CD4-positive, alpha-beta T cell (primary cell): ENCODE data around the gene TNP2. TPM values are rescaled to one million over a fixed set of nuclear protein-coding genes. Genes with fewer than 3 reads are reported as not detected.

Experiments used
- ATAC-seq: fragments of 200-7000 bp; cut with Tn5 transposase; one replicate; pipeline ENCODE4 v1.10.0; 2022; ENCODE audit warnings: mild to moderate bottlenecking; ENCODE audit not compliant: poor library complexity
- CTCF ChIA-PET: fragments of 350-600 bp; sonication (Branson Sonifier 250); formaldehyde crosslinking; loops from one replicate; lab custom pipeline; 2021; ENCODE audit warnings: antibody characterized with exemption, inconsistent platforms; lab: Charles Lee
- POLR2A ChIA-PET: fragments of 350-600 bp; sonication (Branson Sonifier 250); formaldehyde crosslinking; loops from one replicate; lab custom pipeline; 2021; ENCODE audit warnings: antibody characterized with exemption, inconsistent platforms; lab: Charles Lee
- DNase-seq, 14 experiments: peaks; one replicate each; pipeline ENCODE4 v3.0.0-alpha.2; 2013 to 2020; ENCODE audit warnings: mixed read lengths in 2 of 14
- H3K27ac ChIP-seq, 2 donors: one replicate each; pipeline versions ENCODE4 v1.5.1 to v1.7.0; 2013; ENCODE audit warnings: low read length in 2 of 2, low read depth in 1 of 2, mild to moderate bottlenecking in 1 of 2
- H3K27me3 ChIP-seq, 2 experiments: 1 replicate in 1 of 2; 2 replicates in 1 of 2; pipeline versions ENCODE4 v1.6.1 to v1.7.0; 2013; ENCODE audit warnings: low read length in 2 of 2, control low read depth in 1 of 2, mild to moderate bottlenecking in 1 of 2, moderate library complexity in 1 of 2; ENCODE audit not compliant: insufficient read depth in 2 of 2, control insufficient read depth in 1 of 2
- H3K36me3 ChIP-seq: one replicate; pipeline ENCODE4 v1.6.1; 2013; ENCODE audit warnings: low read length, control low read depth; ENCODE audit not compliant: insufficient read depth
- H3K4me1 ChIP-seq: one replicate; pipeline ENCODE4 v1.6.1; 2013; ENCODE audit warnings: low read length, control low read depth; ENCODE audit not compliant: insufficient read depth
- H3K4me3 ChIP-seq: one replicate; pipeline ENCODE4 v1.5.1; 2013; ENCODE audit warnings: mild to moderate bottlenecking, low read length, moderate library complexity
- H3K9me3 ChIP-seq, 2 experiments: 1 replicate in 1 of 2; 2 replicates in 1 of 2; pipeline versions ENCODE4 v1.6.1 to v1.7.0; 2013; ENCODE audit warnings: low read length in 2 of 2, mild to moderate bottlenecking in 2 of 2, control low read depth in 1 of 2, moderate library complexity in 1 of 2; ENCODE audit not compliant: control insufficient read depth in 1 of 2, insufficient read depth in 1 of 2
- H3K27ac Mint-ChIP-seq: one replicate; pipeline ENCODE4 v1.8.0; 2020; ENCODE audit warnings: mixed read lengths
- H3K27me3 Mint-ChIP-seq: one replicate; pipeline ENCODE4 v1.8.0; 2021; ENCODE audit warnings: mixed read lengths
- H3K36me3 Mint-ChIP-seq: one replicate; pipeline ENCODE4 v1.8.0; 2021; ENCODE audit warnings: low read depth, mixed read lengths
- H3K4me1 Mint-ChIP-seq: one replicate; pipeline ENCODE4 v1.8.0; 2021; ENCODE audit warnings: low read depth, mixed read lengths
- H3K4me3 Mint-ChIP-seq: one replicate; pipeline ENCODE4 v1.8.0; 2020; ENCODE audit warnings: mild to moderate bottlenecking, mixed read lengths
- H3K9me3 Mint-ChIP-seq: one replicate; pipeline ENCODE4 v1.8.0; 2020; ENCODE audit warnings: mixed read lengths
- intact Hi-C, 2 experiments: fragments of 100-400 bp; cut with DNase I in 1 of 2; cut with micrococcal nuclease in 1 of 2; formaldehyde crosslinking; loops; one replicate each; pipeline versions ENCODE4 v1.15.1 to v1.9.0; 2023 to 2025; cut with DNase I, micrococcal nuclease
- total RNA-seq, 174 experiments: library from RNA in 2 of 174; stranded (reverse) in 2 of 174; gene quantifications; one replicate each; pipeline ENCODE4 v1.2.3 and lab custom pipeline; 2021 to 2026
- TF ChIP-seq, protein P1 (sequence below): fragments of 200-600 bp; IDR thresholded peaks from one replicate; pipeline ENCODE4 v1.8.0; 2022; ENCODE audit warnings: antibody characterized with exemption, mild to moderate bottlenecking

The TNP2 gene
- total RNA-seq, 2 experiments from 2014 or later = not detected

- no peak for ATAC-seq
- Mint-ChIP-seq H3K4me3 (no peak overlapping the region), H3K9me3 (no peaks in the 10 kb centered on the region), H3K27ac (no peak overlapping the region), H3K4me1 (peaks cover 13% of the 10 kb centered on the region), H3K36me3 (no peaks in the 10 kb centered on the region), H3K27me3 (no peaks in the 10 kb centered on the region)
- POLR2A ChIA-PET = interaction anchor here (1.1 to 1.4 kb wide), 4 partner anchors 9 to 23 kb away, joined by 3 to 13 read pairs (median 6); no protein-coding TSS in a partner anchor
- Histone ChIP-seq H3K9me3 (no peaks in the 10 kb centered on the region), H3K27me3 (no peaks in the 10 kb centered on the region), H3K4me3 (no peak overlapping the region), H3K27ac (no peak overlapping the region), H3K4me1 (peaks cover 19% of the 10 kb centered on the region), H3K36me3 (no peaks in the 10 kb centered on the region)
- DNase-seq = no peak
- intact Hi-C loops = no loop called here
- CTCF ChIA-PET = no interaction called here
- TF ChIP-seq, protein P1, sequence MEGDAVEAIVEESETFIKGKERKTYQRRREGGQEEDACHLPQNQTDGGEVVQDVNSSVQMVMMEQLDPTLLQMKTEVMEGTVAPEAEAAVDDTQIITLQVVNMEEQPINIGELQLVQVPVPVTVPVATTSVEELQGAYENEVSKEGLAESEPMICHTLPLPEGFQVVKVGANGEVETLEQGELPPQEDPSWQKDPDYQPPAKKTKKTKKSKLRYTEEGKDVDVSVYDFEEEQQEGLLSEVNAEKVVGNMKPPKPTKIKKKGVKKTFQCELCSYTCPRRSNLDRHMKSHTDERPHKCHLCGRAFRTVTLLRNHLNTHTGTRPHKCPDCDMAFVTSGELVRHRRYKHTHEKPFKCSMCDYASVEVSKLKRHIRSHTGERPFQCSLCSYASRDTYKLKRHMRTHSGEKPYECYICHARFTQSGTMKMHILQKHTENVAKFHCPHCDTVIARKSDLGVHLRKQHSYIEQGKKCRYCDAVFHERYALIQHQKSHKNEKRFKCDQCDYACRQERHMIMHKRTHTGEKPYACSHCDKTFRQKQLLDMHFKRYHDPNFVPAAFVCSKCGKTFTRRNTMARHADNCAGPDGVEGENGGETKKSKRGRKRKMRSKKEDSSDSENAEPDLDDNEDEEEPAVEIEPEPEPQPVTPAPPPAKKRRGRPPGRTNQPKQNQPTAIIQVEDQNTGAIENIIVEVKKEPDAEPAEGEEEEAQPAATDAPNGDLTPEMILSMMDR = no peak
Observed at GRCh38 chr16:11241480-11242204, 27.5 kb downstream of the TNP2 start.

DNA sequence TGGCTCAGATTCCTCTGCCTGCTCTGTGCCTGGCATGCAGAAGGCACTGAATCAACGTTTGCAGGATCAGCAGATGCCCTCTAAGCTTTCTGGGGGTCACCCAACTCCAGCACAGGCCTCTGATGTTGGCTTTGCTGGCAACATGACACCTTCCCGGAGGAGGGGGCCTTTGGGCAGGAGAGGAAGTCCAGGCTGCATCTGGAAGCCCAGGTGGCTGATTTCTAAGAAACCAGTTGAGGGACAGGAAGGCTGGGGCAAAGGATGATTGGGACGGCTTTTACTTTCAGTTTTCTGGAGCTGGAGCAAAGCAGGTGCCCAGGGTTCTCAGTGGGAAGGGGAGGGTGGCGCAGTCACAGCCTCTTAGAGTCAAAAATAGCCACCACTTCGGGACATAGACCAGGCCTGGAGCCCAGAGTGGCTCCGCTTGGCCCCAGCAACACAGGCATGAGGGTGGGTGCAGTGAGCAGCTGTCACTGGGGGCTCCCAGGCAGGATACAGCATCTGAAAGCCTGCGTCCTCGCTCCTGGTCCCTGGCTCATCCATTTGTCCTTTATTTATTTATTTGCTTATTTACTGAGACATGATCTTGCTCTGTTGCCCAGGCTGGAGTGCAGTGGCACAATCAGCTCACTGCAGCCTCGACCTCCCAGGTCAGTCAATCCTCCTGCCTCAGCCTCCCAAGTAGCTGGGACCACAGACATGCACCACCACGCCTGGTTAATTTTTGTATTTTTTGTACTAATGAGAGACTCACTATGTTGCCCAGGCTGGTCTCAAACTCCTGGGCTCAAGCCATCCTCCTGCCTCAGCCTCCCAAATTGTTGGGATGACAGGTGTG is 28.3 kb downstream of the TNP2 start:
- H3K27ac Mint-ChIP-seq = peak overlapping the region; percentile 20
- Histone ChIP-seq H3K4me3 (no peak overlapping the region), H3K27me3 (no peaks in the 10 kb centered on the region), H3K27ac (no peak overlapping the region), H3K9me3 (no peaks in the 10 kb centered on the region), H3K36me3 (no peaks in the 10 kb centered on the region), H3K4me1 (peaks cover 19% of the 10 kb centered on the region)
- TF ChIP-seq, protein P1 = no peak
- POLR2A ChIA-PET = interaction anchor here (1.0 to 1.4 kb wide), 4 partner anchors 8 to 16 kb away, joined by 3 to 13 read pairs (median 6); no protein-coding TSS in a partner anchor
- peak overlapping the region; percentile 34 for H3K4me3 Mint-ChIP-seq
- no peaks in the 10 kb centered on the region for H3K36me3 Mint-ChIP-seq
- H3K4me1 Mint-ChIP-seq = peaks cover 13% of the 10 kb centered on the region
- DNase-seq (peak in 2 of 14 experiments; percentile 29 to 60), ATAC-seq (no peak)
- no peaks in the 10 kb centered on the region for H3K27me3 Mint-ChIP-seq
- CTCF ChIA-PET = no interaction called here
- H3K9me3 Mint-ChIP-seq = no peaks in the 10 kb centered on the region
- intact Hi-C loops = no loop called here

- Mint-ChIP-seq H3K4me1 (peaks cover 14% of the 10 kb centered on the region), H3K36me3 (no peaks in the 10 kb centered on the region), H3K27me3 (no peaks in the 10 kb centered on the region), H3K9me3 (no peaks in the 10 kb centered on the region), H3K4me3 (no peak overlapping the region), H3K27ac (peak overlapping the region; percentile 20)
- Histone ChIP-seq H3K36me3 (no peaks in the 10 kb centered on the region), H3K27ac (no peak overlapping the region), H3K4me3 (no peak overlapping the region), H3K27me3 (no peaks in the 10 kb centered on the region), H3K9me3 (no peaks in the 10 kb centered on the region), H3K4me1 (peaks cover 27% of the 10 kb centered on the region)
- no peak for DNase-seq
- intact Hi-C loops = no loop called here
- POLR2A ChIA-PET = interaction anchor here (1.0 to 1.4 kb wide), 4 partner anchors 7 to 15 kb away, joined by 3 to 13 read pairs (median 6); no protein-coding TSS in a partner anchor
- CTCF ChIA-PET = no interaction called here
- no peak for ATAC-seq
- TF ChIP-seq, protein P1 = no peak
Observed at GRCh38 chr16:11239644-11240632, 29.2 kb downstream of the TNP2 start.
